ENCODE results near the gene HK3.

HK3 gene

GRCh38 chr5:176868126-176868525 lies 31.0 kb downstream of the HK3 start:
- no peak for DNase-seq

GRCh38 chr5:176866707-176867310 lies 32.3 kb downstream of the HK3 start:
- DNase-seq = no peak

- DNase-seq = no peak
Observed at GRCh38 chr5:176865964-176866363, 33.2 kb downstream of the HK3 start.

- DNase-seq = no peak
Observed at GRCh38 chr5:176864755-176865154, 34.4 kb downstream of the HK3 start.

- no peak for DNase-seq
Observed at GRCh38 chr5:176863765-176864098, 35.4 kb downstream of the HK3 start.

- no peak for DNase-seq
Observed at GRCh38 chr5:176863041-176863764, 35.9 kb downstream of the HK3 start.

GRCh38 chr5:176862330-176862995 lies 36.7 kb downstream of the HK3 start:
- DNase-seq = no peak

- DNase-seq = no peak
Observed at GRCh38 chr5:176861276-176861675, 37.9 kb downstream of the HK3 start.

- DNase-seq = no peak
Observed at GRCh38 chr5:176860381-176860780, 38.8 kb downstream of the HK3 start.

GRCh38 chr5:176859916-176860315 lies 39.2 kb downstream of the HK3 start:
- no peak for DNase-seq

- no peak for DNase-seq
Observed at GRCh38 chr5:176857894-176858273, 41.3 kb downstream of the HK3 start.

- no peak for DNase-seq
Observed at GRCh38 chr5:176857216-176857893, 41.8 kb downstream of the HK3 start.

- DNase-seq = no peak
Observed at GRCh38 chr5:176856746-176857145, 42.4 kb downstream of the HK3 start.

GRCh38 chr5:176855598-176855997 lies 43.5 kb downstream of the HK3 start:
- no peak for DNase-seq

- no peak for DNase-seq
Observed at GRCh38 chr5:176854164-176854563, 45.0 kb downstream of the HK3 start.

GRCh38 chr5:176853151-176853778 lies 45.9 kb downstream of the HK3 start:
- DNase-seq = no peak

GRCh38 chr5:176851871-176852658 lies 47.1 kb downstream of the HK3 start:
- DNase-seq = peak; percentile 17

GRCh38 chr5:176851380-176851779 lies 47.8 kb downstream of the HK3 start:
- DNase-seq = no peak

GRCh38 chr5:176850371-176851245 lies 48.5 kb downstream of the HK3 start:
- DNase-seq = no peak

- no peak for DNase-seq
Observed at GRCh38 chr5:176849611-176850227, 49.4 kb downstream of the HK3 start.

GRCh38 chr5:176848651-176849050 lies 50.5 kb downstream of the HK3 start:
- DNase-seq = no peak
